Measurements from ENCODE around the gene FNBP1L.

DNA sequence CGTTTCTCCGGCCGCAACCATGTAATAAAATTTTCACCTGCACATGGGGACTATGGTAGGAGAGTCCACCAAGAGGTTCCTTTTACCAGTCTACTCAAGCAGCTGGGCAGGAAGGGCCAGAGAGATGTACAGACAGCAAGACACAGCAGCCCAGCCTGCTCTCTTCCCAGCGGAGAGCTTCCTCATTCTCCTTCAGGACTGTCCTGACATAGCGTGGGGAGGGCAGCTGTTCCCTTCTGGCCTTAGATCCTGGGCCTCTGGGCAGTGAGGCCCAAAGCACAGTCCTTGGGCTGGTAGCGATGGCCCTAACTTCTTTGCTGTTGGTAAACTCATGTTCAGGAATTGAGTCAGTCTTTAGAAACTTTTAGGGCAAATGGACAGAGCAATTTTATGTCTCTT lies 144.6 kb downstream of the FNBP1L start:
- TF ChIP-seq, protein P1, sequence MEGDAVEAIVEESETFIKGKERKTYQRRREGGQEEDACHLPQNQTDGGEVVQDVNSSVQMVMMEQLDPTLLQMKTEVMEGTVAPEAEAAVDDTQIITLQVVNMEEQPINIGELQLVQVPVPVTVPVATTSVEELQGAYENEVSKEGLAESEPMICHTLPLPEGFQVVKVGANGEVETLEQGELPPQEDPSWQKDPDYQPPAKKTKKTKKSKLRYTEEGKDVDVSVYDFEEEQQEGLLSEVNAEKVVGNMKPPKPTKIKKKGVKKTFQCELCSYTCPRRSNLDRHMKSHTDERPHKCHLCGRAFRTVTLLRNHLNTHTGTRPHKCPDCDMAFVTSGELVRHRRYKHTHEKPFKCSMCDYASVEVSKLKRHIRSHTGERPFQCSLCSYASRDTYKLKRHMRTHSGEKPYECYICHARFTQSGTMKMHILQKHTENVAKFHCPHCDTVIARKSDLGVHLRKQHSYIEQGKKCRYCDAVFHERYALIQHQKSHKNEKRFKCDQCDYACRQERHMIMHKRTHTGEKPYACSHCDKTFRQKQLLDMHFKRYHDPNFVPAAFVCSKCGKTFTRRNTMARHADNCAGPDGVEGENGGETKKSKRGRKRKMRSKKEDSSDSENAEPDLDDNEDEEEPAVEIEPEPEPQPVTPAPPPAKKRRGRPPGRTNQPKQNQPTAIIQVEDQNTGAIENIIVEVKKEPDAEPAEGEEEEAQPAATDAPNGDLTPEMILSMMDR (IDR thresholded peaks at IDR 0.05): no peak
- no peak for TF ChIP-seq EP300 (IDR thresholded peaks at IDR 0.05)
- no peak for TF ChIP-seq POLR2A (IDR thresholded peaks at IDR 0.05)
